COLO668 (cell line): Measurements from ENCODE around the gene MAGI2.

Experiments
- DNase-seq: peaks from one replicate; lab custom pipeline; 2025; ENCODE audit not compliant: unreplicated experiment; lab: John Stamatoyannopoulos, UW

MAGI2 gene

GRCh38 chr7:78080811-78081210, 1372.7 kb downstream of the MAGI2 start:
- no peak for DNase-seq

DNA sequence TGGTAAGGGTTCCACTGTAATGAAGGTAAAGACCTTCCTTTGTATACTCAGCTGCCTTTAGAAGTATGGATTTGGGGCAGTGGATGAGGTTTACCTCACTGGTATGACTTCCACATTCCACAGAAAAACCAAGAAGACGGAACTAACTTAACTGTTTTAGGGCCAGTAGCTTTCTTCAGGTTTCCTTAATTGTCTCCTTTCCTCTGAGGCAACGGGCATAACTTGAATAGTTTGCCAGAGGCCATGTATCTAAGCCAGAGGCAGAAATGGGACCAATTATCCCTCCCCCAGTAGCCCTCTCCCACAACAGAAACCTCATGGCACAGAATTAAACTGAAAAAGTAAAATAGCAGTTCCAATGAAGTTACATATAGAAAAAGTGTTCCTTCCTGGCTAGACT, 1373.2 kb downstream of the MAGI2 start:
- no peak for DNase-seq

GRCh38 chr7:78074713-78075112, 1378.8 kb downstream of the MAGI2 start:
- no peak for DNase-seq

DNA sequence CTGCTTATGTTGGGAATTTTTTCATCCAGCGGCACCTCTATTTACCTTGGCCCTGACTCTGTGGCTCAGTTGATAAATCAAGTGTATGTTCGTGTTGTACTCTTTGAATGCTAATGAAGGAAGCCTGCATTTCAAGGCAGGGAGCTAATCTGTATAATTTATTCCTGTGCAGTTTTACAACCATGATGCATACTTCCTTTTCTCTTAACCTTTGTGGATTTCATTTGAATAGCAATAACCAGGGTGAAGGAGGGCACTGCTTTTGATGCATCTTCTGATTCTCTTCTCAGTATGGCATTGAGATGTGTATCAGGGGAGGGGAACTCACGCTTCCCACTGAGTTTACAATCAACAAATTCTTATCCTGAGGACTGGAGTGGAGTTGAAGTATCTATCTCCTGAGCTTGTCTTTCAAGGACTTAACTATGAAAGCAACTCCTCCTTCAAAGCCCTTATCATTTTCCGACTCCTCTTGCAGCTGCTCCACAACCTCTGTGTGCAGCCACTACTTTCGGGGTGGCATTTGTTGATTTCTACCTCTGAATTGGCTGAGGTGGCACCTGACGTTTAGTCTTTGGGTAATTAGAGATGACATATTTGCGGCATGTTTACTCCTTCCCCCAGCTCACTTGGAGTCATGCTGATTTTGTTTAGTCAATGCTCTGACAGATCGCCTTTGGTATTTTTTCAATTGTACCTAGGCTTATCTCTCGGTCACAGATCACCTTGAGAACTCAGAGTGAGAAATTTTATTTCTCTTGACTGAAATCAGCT, 1379.7 kb downstream of the MAGI2 start:
- no peak for DNase-seq

- DNase-seq = no peak
Observed at GRCh38 chr7:78072201-78072590, 1381.3 kb downstream of the MAGI2 start.

DNA sequence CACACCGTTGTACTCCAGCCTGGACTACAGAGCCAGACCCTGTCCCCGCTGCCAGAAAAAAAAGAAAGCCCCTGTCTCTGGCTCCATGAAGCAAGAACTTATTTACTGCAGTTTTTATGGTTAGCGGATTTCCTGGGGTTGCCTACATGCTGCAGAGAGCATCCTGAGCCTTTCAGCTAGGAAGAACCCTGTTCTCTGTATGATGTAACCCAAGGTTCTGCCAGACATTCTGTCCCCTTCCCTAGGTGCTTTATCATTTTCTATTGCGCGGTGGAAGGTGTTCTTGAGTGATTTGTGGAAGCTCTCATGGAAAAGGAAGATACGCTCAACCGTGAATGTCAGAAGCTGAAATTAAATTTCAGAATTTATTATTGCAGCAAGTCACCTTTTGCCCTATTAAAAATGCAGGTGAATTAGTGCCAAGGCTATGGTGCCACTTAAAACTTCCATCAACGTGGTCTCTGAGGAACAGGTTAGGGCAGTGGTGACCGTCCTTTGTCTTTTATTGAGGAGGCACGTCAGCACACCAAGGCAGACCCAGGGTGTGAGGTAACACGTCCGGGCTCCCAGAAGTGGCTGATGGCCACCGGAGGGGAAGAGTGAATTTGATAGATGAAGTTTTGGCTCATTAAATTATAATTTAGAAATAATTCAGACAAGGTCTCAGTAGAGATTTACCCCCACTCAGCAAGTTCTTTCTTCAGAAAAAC, 1381.8 kb downstream of the MAGI2 start:
- DNase-seq = no peak

- DNase-seq = no peak
Observed at GRCh38 chr7:78066599-78066998, 1386.9 kb downstream of the MAGI2 start.

DNA sequence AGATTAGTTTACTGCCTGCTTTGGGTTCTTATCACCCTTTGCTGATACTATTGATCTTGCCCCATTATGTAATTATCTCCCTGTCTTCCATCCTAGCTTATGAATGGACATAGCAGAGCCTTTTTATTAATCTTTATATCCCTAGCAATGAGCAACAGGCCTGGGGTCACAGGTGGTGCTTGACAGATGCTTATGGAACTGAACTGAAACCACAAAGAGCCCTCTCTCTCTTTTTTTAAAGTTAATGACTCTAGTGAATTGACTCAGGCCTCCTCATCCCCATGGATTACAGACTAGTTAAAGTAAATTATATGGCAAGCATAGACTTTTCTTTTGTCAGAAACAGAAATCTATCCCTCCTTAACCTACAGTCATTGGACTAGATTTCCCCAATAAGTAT, 1389.7 kb downstream of the MAGI2 start:
- no peak for DNase-seq

DNA sequence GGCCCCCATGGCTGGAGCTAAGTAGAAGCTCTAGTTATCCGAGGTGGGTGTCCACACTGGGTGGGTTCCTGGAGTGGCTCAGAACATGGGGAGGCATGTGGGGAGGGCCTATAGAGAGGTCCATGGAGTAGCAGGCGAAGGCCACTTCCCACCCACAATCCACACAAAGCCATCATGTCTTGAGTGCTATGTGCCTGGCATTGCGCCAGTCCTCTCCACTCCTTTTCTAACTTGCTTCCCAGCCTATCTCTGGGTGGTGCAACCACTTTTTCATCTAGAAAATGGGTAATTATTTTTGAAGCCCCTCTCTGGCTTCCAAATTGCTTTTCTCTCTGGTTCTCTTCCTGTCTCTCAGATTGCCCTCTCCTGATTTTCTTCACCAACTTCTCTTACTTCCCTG, 1391.3 kb downstream of the MAGI2 start:
- DNase-seq = no peak

GRCh38 chr7:78057571-78057970, 1395.9 kb downstream of the MAGI2 start:
- no peak for DNase-seq

DNA sequence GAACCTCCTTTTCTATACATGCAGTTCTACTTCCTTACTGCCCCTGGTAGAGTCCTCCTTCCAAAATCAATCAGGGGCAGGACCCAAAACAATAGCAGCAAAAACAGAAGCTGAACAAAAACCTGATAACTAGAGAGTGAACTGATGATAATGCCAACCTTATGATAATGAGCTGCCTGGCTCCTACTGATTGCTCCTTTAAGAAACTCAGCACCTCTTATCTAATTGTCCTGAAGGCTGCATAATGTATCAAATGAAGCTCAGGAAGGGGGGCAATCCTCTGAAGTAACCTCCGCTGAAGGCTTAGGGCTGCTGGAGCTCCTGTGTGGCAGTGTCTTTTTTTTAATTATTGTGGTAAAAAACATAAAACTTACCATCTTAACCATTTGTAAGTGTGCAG, 1397.9 kb downstream of the MAGI2 start:
- no peak for DNase-seq

- DNase-seq = no peak
Observed at GRCh38 chr7:78055001-78055573, 1398.4 kb downstream of the MAGI2 start.

GRCh38 chr7:78052112-78052511, 1401.4 kb downstream of the MAGI2 start:
- DNase-seq = no peak

GRCh38 chr7:78047800-78048199, 1405.7 kb downstream of the MAGI2 start:
- DNase-seq = no peak

DNA sequence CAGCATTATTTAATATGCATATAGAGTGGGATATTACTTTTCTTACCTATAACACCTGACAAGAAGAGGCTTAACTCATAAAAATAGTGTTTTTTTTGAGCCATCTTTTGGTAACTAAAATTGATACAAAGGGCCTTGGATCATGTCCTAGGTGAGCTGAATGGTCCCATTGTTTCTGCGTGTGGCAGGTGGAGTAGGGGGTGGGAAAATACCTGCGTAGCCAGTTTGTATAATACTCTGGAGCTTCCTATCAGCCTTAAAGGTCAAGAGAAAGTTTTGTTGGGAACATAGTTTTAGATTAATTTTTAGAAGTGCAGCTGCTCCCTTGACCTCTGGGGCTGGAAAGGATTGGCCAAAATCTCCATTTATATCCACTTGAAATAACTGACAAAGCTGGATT, 1410.3 kb downstream of the MAGI2 start:
- DNase-seq = no peak

- no peak for DNase-seq
Observed at GRCh38 chr7:78041423-78041822, 1412.0 kb downstream of the MAGI2 start.

GRCh38 chr7:78039790-78040776, 1413.4 kb downstream of the MAGI2 start:
- DNase-seq = no peak

DNA sequence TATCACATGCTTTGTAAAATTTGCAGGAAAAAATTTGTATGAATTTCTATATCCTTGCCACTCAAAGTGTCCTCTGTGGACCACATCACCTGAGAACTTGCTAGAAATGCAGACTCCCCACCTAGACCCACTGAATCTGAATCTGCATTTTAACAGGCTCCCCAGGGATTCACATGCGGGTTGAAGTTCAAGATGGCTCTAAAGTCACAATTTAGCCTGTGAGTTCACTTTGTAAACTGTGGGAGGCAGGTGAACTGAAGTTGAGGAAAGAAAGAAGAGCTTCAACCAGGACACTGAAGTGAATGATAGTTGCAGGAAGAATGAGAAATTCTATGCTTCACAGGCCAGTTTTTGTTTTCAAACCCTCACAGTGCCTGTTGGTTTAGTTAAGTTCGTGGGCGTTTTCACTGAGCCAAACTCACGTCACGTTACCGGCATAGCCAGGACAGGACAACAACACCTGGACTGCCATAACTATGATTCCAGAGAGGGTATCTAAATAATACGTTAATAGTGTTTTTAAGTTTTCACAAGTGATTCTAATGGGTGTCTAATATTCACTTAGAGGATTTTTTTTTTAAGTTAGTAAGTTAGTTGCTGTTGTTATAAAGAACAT, 1414.9 kb downstream of the MAGI2 start:
- no peak for DNase-seq

- no peak for DNase-seq
Observed at GRCh38 chr7:78037603-78038002, 1415.9 kb downstream of the MAGI2 start.

DNA sequence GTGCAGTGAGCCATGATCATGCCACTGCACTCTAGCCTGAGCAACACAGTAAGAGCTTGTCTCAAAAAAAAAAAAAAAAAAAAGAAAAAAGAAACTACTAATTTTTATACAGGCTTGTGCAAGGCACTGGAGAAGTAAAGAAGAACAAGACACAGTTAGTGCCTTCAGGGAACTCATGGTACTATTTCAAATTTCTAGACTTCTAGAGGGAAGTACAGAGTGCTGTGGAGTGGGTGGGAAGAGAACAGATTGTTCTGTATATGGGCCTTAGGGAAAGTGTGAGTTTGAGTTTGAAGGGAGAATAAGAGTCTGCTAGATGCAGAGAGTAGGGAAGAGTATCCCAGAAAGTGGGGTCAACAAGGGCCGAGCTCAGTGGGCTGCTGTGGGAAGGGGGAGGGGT, 1420.1 kb downstream of the MAGI2 start:
- no peak for DNase-seq

DNA sequence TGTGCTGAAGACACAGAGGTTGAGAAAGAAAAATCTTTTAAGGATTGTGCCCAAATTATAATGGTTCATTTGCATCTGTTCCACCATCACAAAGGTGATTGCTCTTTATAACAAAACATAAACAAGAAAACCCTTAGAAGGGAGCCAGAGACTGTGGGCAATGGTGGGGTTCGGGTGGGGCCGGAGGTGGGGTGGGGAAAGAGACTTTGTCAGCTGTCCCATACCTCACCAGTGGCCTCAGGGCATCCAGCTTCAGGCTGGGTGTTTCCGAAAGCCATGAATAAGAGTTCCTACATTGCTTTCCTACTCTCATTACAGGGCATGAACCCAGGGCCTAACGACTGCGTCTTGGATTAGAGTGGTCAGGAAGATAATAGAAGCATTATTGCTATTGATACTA, 1427.0 kb downstream of the MAGI2 start:
- DNase-seq = no peak
